Measurements from ENCODE around the gene CKAP5.

DNA sequence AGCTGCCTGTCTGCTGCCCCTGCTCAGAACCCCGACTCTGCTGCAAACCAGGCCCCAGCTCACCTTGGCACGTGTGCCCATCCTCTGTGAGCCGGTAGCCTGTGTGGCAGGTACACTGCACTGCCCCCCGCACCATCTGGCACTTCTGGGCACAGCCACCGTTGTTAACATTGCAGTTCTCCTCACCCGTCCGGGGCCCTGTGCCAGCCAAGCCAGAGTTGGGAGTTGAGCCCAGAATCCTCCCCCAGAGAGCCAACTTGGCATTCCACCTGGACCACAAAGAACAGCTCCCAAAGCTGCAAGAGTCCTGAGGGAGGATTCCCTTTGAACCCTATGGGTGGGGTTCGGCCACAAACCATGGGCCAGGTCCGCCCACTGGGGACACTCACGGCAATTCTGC lies 49.7 kb upstream of the CKAP5 start:
- TF ChIP-seq, protein P1, sequence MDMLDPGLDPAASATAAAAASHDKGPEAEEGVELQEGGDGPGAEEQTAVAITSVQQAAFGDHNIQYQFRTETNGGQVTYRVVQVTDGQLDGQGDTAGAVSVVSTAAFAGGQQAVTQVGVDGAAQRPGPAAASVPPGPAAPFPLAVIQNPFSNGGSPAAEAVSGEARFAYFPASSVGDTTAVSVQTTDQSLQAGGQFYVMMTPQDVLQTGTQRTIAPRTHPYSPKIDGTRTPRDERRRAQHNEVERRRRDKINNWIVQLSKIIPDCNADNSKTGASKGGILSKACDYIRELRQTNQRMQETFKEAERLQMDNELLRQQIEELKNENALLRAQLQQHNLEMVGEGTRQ (IDR thresholded peaks at IDR 0.05; ENCODE audit: borderline replicate concordance, low read depth, low read length), result no peak
- no peak for TF ChIP-seq YY1 (IDR thresholded peaks at IDR 0.05; ENCODE audit: low read depth)
- TF ChIP-seq, protein P2, sequence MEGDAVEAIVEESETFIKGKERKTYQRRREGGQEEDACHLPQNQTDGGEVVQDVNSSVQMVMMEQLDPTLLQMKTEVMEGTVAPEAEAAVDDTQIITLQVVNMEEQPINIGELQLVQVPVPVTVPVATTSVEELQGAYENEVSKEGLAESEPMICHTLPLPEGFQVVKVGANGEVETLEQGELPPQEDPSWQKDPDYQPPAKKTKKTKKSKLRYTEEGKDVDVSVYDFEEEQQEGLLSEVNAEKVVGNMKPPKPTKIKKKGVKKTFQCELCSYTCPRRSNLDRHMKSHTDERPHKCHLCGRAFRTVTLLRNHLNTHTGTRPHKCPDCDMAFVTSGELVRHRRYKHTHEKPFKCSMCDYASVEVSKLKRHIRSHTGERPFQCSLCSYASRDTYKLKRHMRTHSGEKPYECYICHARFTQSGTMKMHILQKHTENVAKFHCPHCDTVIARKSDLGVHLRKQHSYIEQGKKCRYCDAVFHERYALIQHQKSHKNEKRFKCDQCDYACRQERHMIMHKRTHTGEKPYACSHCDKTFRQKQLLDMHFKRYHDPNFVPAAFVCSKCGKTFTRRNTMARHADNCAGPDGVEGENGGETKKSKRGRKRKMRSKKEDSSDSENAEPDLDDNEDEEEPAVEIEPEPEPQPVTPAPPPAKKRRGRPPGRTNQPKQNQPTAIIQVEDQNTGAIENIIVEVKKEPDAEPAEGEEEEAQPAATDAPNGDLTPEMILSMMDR (IDR thresholded peaks at IDR 0.05), result no peak

All from SK-N-SH (cell line).